Erythroblast (primary cell): ENCODE data around the gene PSMF1.

Source experiments
- GATA1 ChIP-seq: IDR thresholded peaks from 2 replicates; pipeline ENCODE4 v1.6.1; 2011; ENCODE audit warnings: low read depth, mild to moderate bottlenecking, control low read depth, low read length, moderate library complexity
- POLR2A ChIP-seq: IDR thresholded peaks from 2 replicates; pipeline ENCODE4 v1.6.1; 2011; ENCODE audit warnings: mild to moderate bottlenecking, low read length

GRCh38 chr20:1134355-1134754 lies 16.0 kb downstream of the PSMF1 start:
- TF ChIP-seq POLR2A (no peak), GATA1 (no peak)
